Naive B cell (primary cell): ENCODE measurements around the gene TRIM40. TPM values are rescaled to one million over a fixed set of nuclear protein-coding genes. Genes with fewer than 3 reads are reported as not detected.
A peak's percentile ranks its signal among the peaks of the same experiment; 100 is the strongest.
"Not testable (repeated sequence)": the region's sequence is repeated elsewhere in the genome, so short reads cannot be mapped to it uniquely, and the experiment has no call there.

Experiments
- ATAC-seq, 2 donors: fragments of 150-1000 bp; cut with Tn5 transposase; 2 replicates each; pipeline ENCODE4 v1.10.0; 2021; ENCODE audit warnings: low read depth in 2 of 2, mild to moderate bottlenecking in 2 of 2, moderate library complexity in 2 of 2
- DNase-seq: peaks from one replicate; pipeline ENCODE4 v3.0.0; 2022
- H3K27ac Mint-ChIP-seq, 6 donors: one replicate each; pipeline ENCODE4 v1.8.0; 2020 to 2022; ENCODE audit warnings: mild to moderate bottlenecking in 6 of 6, mixed read lengths in 6 of 6, moderate library complexity in 5 of 6, inconsistent platforms in 2 of 6
- H3K27me3 Mint-ChIP-seq, 3 donors: one replicate each; pipeline ENCODE4 v1.8.0; 2021 to 2022; ENCODE audit warnings: mixed read lengths in 3 of 3, mild to moderate bottlenecking in 1 of 3
- H3K36me3 Mint-ChIP-seq, 2 donors: one replicate each; pipeline ENCODE4 v1.8.0; 2020 to 2022; ENCODE audit warnings: mixed read lengths in 2 of 2, inconsistent platforms in 1 of 2, mild to moderate bottlenecking in 1 of 2
- H3K4me1 Mint-ChIP-seq, 3 donors: one replicate each; pipeline ENCODE4 v1.8.0; 2020 to 2022; ENCODE audit warnings: mixed read lengths in 3 of 3, inconsistent platforms in 1 of 3, mild to moderate bottlenecking in 1 of 3, moderate library complexity in 1 of 3
- H3K4me3 Mint-ChIP-seq, 8 donors: one replicate each; pipeline ENCODE4 v1.8.0; 2020 to 2022; ENCODE audit warnings: mild to moderate bottlenecking in 8 of 8, mixed read lengths in 8 of 8, moderate library complexity in 8 of 8, inconsistent platforms in 2 of 8
- H3K9me3 Mint-ChIP-seq, 7 donors: one replicate each; pipeline ENCODE4 v1.8.0; 2020 to 2022; ENCODE audit warnings: mixed read lengths in 7 of 7, mild to moderate bottlenecking in 5 of 7, inconsistent platforms in 2 of 7, moderate library complexity in 1 of 7
- polyA plus RNA-seq, 6 donors: library from polyadenylated mRNA; unstranded; fragments of 300-500 nt; fragmentation: Illumina TruSeq; gene quantifications; one replicate each; pipeline ENCODE4 v1.2.3, GENCODE V29; 2021; ENCODE audit warnings: low read depth in 6 of 6

Gene TRIM40
- polyA plus RNA-seq, 6 donors from 2014 or later: not detected

GRCh38 chr6:30102414-30102969, 33.4 kb upstream of the TRIM40 start:
- Mint-ChIP-seq H3K27me3 (peaks cover 55 to 75% (median 60%) of the 10 kb centered on the region in 3 donors), H3K27ac (peak overlapping the region in 3 of 6 donors; percentile 27 to 39 (median 39)), H3K36me3 (no peaks in the 10 kb centered on the region), H3K9me3 (peaks cover 0 to 7% (median 0%) of the 10 kb centered on the region in 7 donors), H3K4me1 (peaks cover 35 to 36% (median 35%) of the 10 kb centered on the region in 3 donors), H3K4me3 (peak overlapping the region; percentile 76 to 96 (median 92))
- ATAC-seq: peak; percentile 18
- DNase-seq: no peak

GRCh38 chr6:30102970-30103871, 32.7 kb upstream of the TRIM40 start:
- peak; percentile 77 for DNase-seq
- Mint-ChIP-seq H3K4me3 (peak overlapping the region; percentile 76 to 96 (median 92)), H3K27ac (peak overlapping the region in 5 of 6 donors; percentile 39 to 90 (median 72)), H3K36me3 (no peaks in the 10 kb centered on the region), H3K4me1 (peaks cover 35 to 36% (median 35%) of the 10 kb centered on the region in 3 donors), H3K27me3 (peaks cover 55 to 75% (median 59%) of the 10 kb centered on the region in 3 donors), H3K9me3 (peaks cover 0 to 8% (median 0%) of the 10 kb centered on the region in 7 donors)
- peak; percentile 83 to 86 for ATAC-seq

GRCh38 chr6:30103872-30104179, 32.1 kb upstream of the TRIM40 start:
- H3K36me3 Mint-ChIP-seq: no peaks in the 10 kb centered on the region
- no peak for DNase-seq
- peaks cover 30 to 36% (median 32%) of the 10 kb centered on the region in 3 donors for H3K4me1 Mint-ChIP-seq
- H3K27me3 Mint-ChIP-seq: peaks cover 55 to 75% (median 59%) of the 10 kb centered on the region in 3 donors
- no peak for ATAC-seq
- peak overlapping the region; percentile 76 to 96 (median 92) for H3K4me3 Mint-ChIP-seq
- H3K9me3 Mint-ChIP-seq: peaks cover 0 to 8% (median 0%) of the 10 kb centered on the region in 7 donors
- peak overlapping the region in 2 of 6 donors; percentile 85 to 90 for H3K27ac Mint-ChIP-seq

GRCh38 chr6:30104661-30105060, 31.3 kb upstream of the TRIM40 start:
- H3K9me3 Mint-ChIP-seq: peaks cover 0 to 8% (median 0%) of the 10 kb centered on the region in 7 donors
- H3K4me3 Mint-ChIP-seq: no peak overlapping the region
- peaks cover 52 to 70% (median 53%) of the 10 kb centered on the region in 3 donors for H3K27me3 Mint-ChIP-seq
- DNase-seq (no peak), ATAC-seq (no peak)
- H3K27ac Mint-ChIP-seq: no peak overlapping the region
- H3K4me1 Mint-ChIP-seq: peaks cover 30 to 36% (median 32%) of the 10 kb centered on the region in 3 donors
- no peaks in the 10 kb centered on the region for H3K36me3 Mint-ChIP-seq

- Mint-ChIP-seq H3K27ac (no peak overlapping the region), H3K36me3 (no peaks in the 10 kb centered on the region), H3K9me3 (peaks cover 0 to 3% (median 0%) of the 10 kb centered on the region in 7 donors), H3K4me3 (no peak overlapping the region), H3K27me3 (peaks cover 52 to 69% (median 60%) of the 10 kb centered on the region in 3 donors), H3K4me1 (peaks cover 0 to 4% (median 0%) of the 10 kb centered on the region in 3 donors)
- ATAC-seq (no peak), DNase-seq (no peak)
Measured at GRCh38 chr6:30111266-30111856, 24.6 kb upstream of the TRIM40 start.

GRCh38 chr6:30112402-30112994, 23.4 kb upstream of the TRIM40 start:
- H3K4me1 Mint-ChIP-seq: peaks cover 0 to 4% (median 0%) of the 10 kb centered on the region in 3 donors
- ATAC-seq (no peak), DNase-seq (no peak)
- peaks cover 48 to 72% (median 49%) of the 10 kb centered on the region in 3 donors for H3K27me3 Mint-ChIP-seq
- no peak overlapping the region for H3K27ac Mint-ChIP-seq
- no peak overlapping the region for H3K4me3 Mint-ChIP-seq
- H3K9me3 Mint-ChIP-seq: peaks cover 0 to 2% (median 0%) of the 10 kb centered on the region in 7 donors
- no peaks in the 10 kb centered on the region for H3K36me3 Mint-ChIP-seq

- Mint-ChIP-seq H3K27me3 (peaks cover 47 to 71% (median 49%) of the 10 kb centered on the region in 3 donors), H3K4me3 (no peak within 1 kb of the TSS), H3K9me3 (no peaks in the 10 kb centered on the region), H3K4me1 (peaks cover 0 to 4% (median 0%) of the 10 kb centered on the region in 3 donors), H3K27ac (no peak within 1 kb of the TSS), H3K36me3 (no peaks in the 10 kb centered on the region)
- DNase-seq (no peak), ATAC-seq (peak; percentile 34 to 41)
Measured at GRCh38 chr6:30113003-30113759, 22.8 kb upstream of the TRIM40 start, which contains the start of gene TRIM31. TSS of gene TRIM31 (minus strand) at chr6:30113090. CDS start at chr6:30112805, 285 bp downstream.

GRCh38 chr6:30113841-30114240, 22.1 kb upstream of the TRIM40 start:
- Mint-ChIP-seq H3K4me1 (peaks cover 0 to 4% (median 0%) of the 10 kb centered on the region in 3 donors), H3K27ac (no peak overlapping the region), H3K36me3 (no peaks in the 10 kb centered on the region), H3K27me3 (peaks cover 44 to 69% (median 47%) of the 10 kb centered on the region in 3 donors), H3K9me3 (no peaks in the 10 kb centered on the region), H3K4me3 (no peak overlapping the region)
- DNase-seq: no peak
- no peak for ATAC-seq

GRCh38 chr6:30116724-30117123, 19.2 kb upstream of the TRIM40 start:
- Mint-ChIP-seq H3K9me3 (no peaks in the 10 kb centered on the region), H3K27ac (no peak overlapping the region), H3K36me3 (no peaks in the 10 kb centered on the region), H3K27me3 (peaks cover 39 to 74% (median 58%) of the 10 kb centered on the region in 3 donors), H3K4me3 (no peak overlapping the region), H3K4me1 (peaks cover 0 to 4% (median 0%) of the 10 kb centered on the region in 3 donors)
- ATAC-seq (no peak), DNase-seq (no peak)

GRCh38 chr6:30118691-30119090, 17.2 kb upstream of the TRIM40 start:
- peaks cover 36 to 75% (median 59%) of the 10 kb centered on the region in 3 donors for H3K27me3 Mint-ChIP-seq

GRCh38 chr6:30121446-30122366, 14.2 kb upstream of the TRIM40 start:
- Mint-ChIP-seq H3K9me3 (no peaks in the 10 kb centered on the region), H3K27ac (no peak overlapping the region), H3K36me3 (no peaks in the 10 kb centered on the region), H3K27me3 (peaks cover 39 to 73% (median 55%) of the 10 kb centered on the region in 3 donors), H3K4me1 (no peaks in the 10 kb centered on the region), H3K4me3 (no peak overlapping the region)
- DNase-seq: no peak
- no peak for ATAC-seq

More at GRCh38 chr6:30118691-30119090, 17.2 kb upstream of the TRIM40 start:
- DNase-seq, ATAC-seq, H3K4me1 Mint-ChIP-seq, H3K9me3 Mint-ChIP-seq, H3K27ac Mint-ChIP-seq, H3K36me3 Mint-ChIP-seq: not testable (repeated sequence)
- H3K4me3 Mint-ChIP-seq: peak overlapping the region in 1 of 8 donors; percentile 65
